ACC112 (cell line): ENCODE measurements around the gene NHLRC4.

Experiments
- H2AFZ ChIP-seq: fragments of 200-600 bp; sonication (generic); one replicate; pipeline ENCODE4 v1.6.0; 2017; ENCODE audit warnings: antibody characterized with exemption, low read length; ENCODE audit not compliant: unreplicated experiment
- H3K27ac ChIP-seq: fragments of 200-600 bp; sonication (generic); 2 replicates; pipeline ENCODE4 v1.5.1; 2014; ENCODE audit warnings: low read depth, mild to moderate bottlenecking, antibody characterized with exemption, low read length, moderate library complexity
- H3K27me3 ChIP-seq: fragments of 200-600 bp; sonication (generic); 2 replicates; pipeline ENCODE4 v1.6.1; 2014; ENCODE audit warnings: mild to moderate bottlenecking, antibody characterized with exemption, low read length, moderate library complexity, mixed read lengths; ENCODE audit not compliant: insufficient read depth
- H3K36me3 ChIP-seq: fragments of 200-600 bp; sonication (generic); 2 replicates; pipeline ENCODE4 v1.6.1; 2016; ENCODE audit warnings: mild to moderate bottlenecking, antibody characterized with exemption, low read length, moderate library complexity, mixed read lengths; ENCODE audit not compliant: insufficient read depth
- H3K4me1 ChIP-seq: fragments of 200-600 bp; sonication (generic); one replicate; pipeline ENCODE4 v1.6.1; 2016; ENCODE audit warnings: low read length, mixed read lengths; ENCODE audit not compliant: insufficient read depth, unreplicated experiment, control insufficient read depth
- H3K4me3 ChIP-seq: fragments of 200-600 bp; sonication (generic); 2 replicates; pipeline ENCODE4 v1.5.1; 2014; ENCODE audit warnings: mild to moderate bottlenecking, low read depth, low read length
- H3K79me2 ChIP-seq: fragments of 200-600 bp; sonication (generic); one replicate; pipeline ENCODE4 v1.6.0; 2016; ENCODE audit warnings: low read length; ENCODE audit not compliant: control insufficient read depth, unreplicated experiment, insufficient read depth

The NHLRC4 gene

GRCh38 chr16:531494-532125 is 35.2 kb upstream of the NHLRC4 start:
- no peak overlapping the region for H3K27ac ChIP-seq
- no peaks in the 10 kb centered on the region for H3K27me3 ChIP-seq
- H3K4me1 ChIP-seq: peaks cover 39% of the 10 kb centered on the region
- H2AFZ ChIP-seq: no peak overlapping the region
- no peak overlapping the region for H3K4me3 ChIP-seq
- H3K36me3 ChIP-seq: no peaks in the 10 kb centered on the region
- peaks cover 81% of the 10 kb centered on the region for H3K79me2 ChIP-seq

- H3K4me3 ChIP-seq: no peak overlapping the region
- H2AFZ ChIP-seq: no peak overlapping the region
- H3K79me2 ChIP-seq: peaks cover 92% of the 10 kb centered on the region
- H3K27ac ChIP-seq: no peak overlapping the region
- peaks cover 39% of the 10 kb centered on the region for H3K4me1 ChIP-seq
- H3K36me3 ChIP-seq: no peaks in the 10 kb centered on the region
- H3K27me3 ChIP-seq: no peaks in the 10 kb centered on the region
Observed at GRCh38 chr16:533391-534123, 33.2 kb upstream of the NHLRC4 start.

- H3K36me3 ChIP-seq: no peaks in the 10 kb centered on the region
- no peak overlapping the region for H3K27ac ChIP-seq
- H2AFZ ChIP-seq: no peak overlapping the region
- peaks cover 92% of the 10 kb centered on the region for H3K79me2 ChIP-seq
- H3K27me3 ChIP-seq: no peaks in the 10 kb centered on the region
- H3K4me3 ChIP-seq: no peak overlapping the region
- peaks cover 39% of the 10 kb centered on the region for H3K4me1 ChIP-seq
Observed at GRCh38 chr16:534135-534534, 32.7 kb upstream of the NHLRC4 start.

- Histone ChIP-seq H3K27me3 (no peaks in the 10 kb centered on the region), H2AFZ (no peak overlapping the region), H3K79me2 (peaks cover 91% of the 10 kb centered on the region), H3K27ac (peak overlapping the region; percentile 15; the same call in 1 of the 2 replicates), H3K4me3 (no peak overlapping the region), H3K36me3 (no peaks in the 10 kb centered on the region), H3K4me1 (peaks cover 38% of the 10 kb centered on the region)
Observed at GRCh38 chr16:534856-535445, 31.9 kb upstream of the NHLRC4 start.

- Histone ChIP-seq H3K36me3 (no peaks in the 10 kb centered on the region; the same call in 1 of the 2 replicates), H2AFZ (no peak overlapping the region), H3K4me1 (peaks cover 37% of the 10 kb centered on the region), H3K27ac (peak overlapping the region; percentile 15; the same call in 1 of the 2 replicates), H3K79me2 (peaks cover 91% of the 10 kb centered on the region), H3K4me3 (no peak overlapping the region), H3K27me3 (no peaks in the 10 kb centered on the region)
Observed at GRCh38 chr16:535446-536405, 31.1 kb upstream of the NHLRC4 start.

- Histone ChIP-seq H3K4me3 (no peak overlapping the region), H3K36me3 (no peaks in the 10 kb centered on the region; the same call in 1 of the 2 replicates), H3K27me3 (no peaks in the 10 kb centered on the region), H3K27ac (no peak overlapping the region), H3K4me1 (peaks cover 37% of the 10 kb centered on the region), H2AFZ (no peak overlapping the region), H3K79me2 (peaks cover 90% of the 10 kb centered on the region)
Observed at GRCh38 chr16:536746-537145, 30.1 kb upstream of the NHLRC4 start.

- no peaks in the 10 kb centered on the region; the same call in 1 of the 2 replicates for H3K36me3 ChIP-seq
Observed at GRCh38 chr16:537415-538335, 29.1 kb upstream of the NHLRC4 start.

GRCh38 chr16:539901-540530 is 26.8 kb upstream of the NHLRC4 start:
- peak overlapping the region; percentile 32; the same call in 1 of the 2 replicates for H3K27ac ChIP-seq
- no peaks in the 10 kb centered on the region; the same call in 1 of the 2 replicates for H3K36me3 ChIP-seq
- peaks cover 92% of the 10 kb centered on the region for H3K79me2 ChIP-seq
- H2AFZ ChIP-seq: no peak overlapping the region
- no peak overlapping the region for H3K4me3 ChIP-seq
- no peaks in the 10 kb centered on the region for H3K27me3 ChIP-seq
- H3K4me1 ChIP-seq: peaks cover 23% of the 10 kb centered on the region

More at GRCh38 chr16:537415-538335, 29.1 kb upstream of the NHLRC4 start:
- H3K27ac ChIP-seq: no peak overlapping the region
- H3K4me1 ChIP-seq: peaks cover 37% of the 10 kb centered on the region
- H3K4me3 ChIP-seq: no peak overlapping the region
- peaks cover 92% of the 10 kb centered on the region for H3K79me2 ChIP-seq
- no peak overlapping the region for H2AFZ ChIP-seq
- H3K27me3 ChIP-seq: no peaks in the 10 kb centered on the region

GRCh38 chr16:540645-541340 is 26.0 kb upstream of the NHLRC4 start:
- Histone ChIP-seq H3K4me1 (peaks cover 16% of the 10 kb centered on the region), H3K36me3 (no peaks in the 10 kb centered on the region; the same call in 1 of the 2 replicates), H3K4me3 (no peak overlapping the region), H3K27ac (no peak overlapping the region), H3K79me2 (peaks cover 92% of the 10 kb centered on the region), H3K27me3 (no peaks in the 10 kb centered on the region), H2AFZ (no peak overlapping the region)
